Measurements from ENCODE around the gene CAMK1D.

- TF ChIP-seq NFE2L1 (CRISPR knock-in tag; IDR thresholded peaks at IDR 0.05) (no peak), IRF1 (CRISPR knock-in tag; IDR thresholded peaks at IDR 0.05) (no peak), CTCF (IDR thresholded peaks at IDR 0.05) (no peak), CREB1 (CRISPR knock-in tag; IDR thresholded peaks at IDR 0.05) (no peak), CREM (CRISPR knock-in tag; IDR thresholded peaks at IDR 0.05) (no peak), ZNF263 (CRISPR knock-in tag; IDR thresholded peaks at IDR 0.05; ENCODE audit: low read depth) (no peak), ATF1 (CRISPR knock-in tag; IDR thresholded peaks at IDR 0.05) (no peak), ZNF423 (CRISPR knock-in tag; IDR thresholded peaks at IDR 0.05) (no peak), ELF4 (CRISPR knock-in tag; IDR thresholded peaks at IDR 0.05; ENCODE audit: low read depth) (no peak), USF2 (CRISPR knock-in tag; IDR thresholded peaks at IDR 0.05) (no peak), JUN (CRISPR knock-in tag; IDR thresholded peaks at IDR 0.05) (no peak), TCF7 (CRISPR knock-in tag; IDR thresholded peaks at IDR 0.05; ENCODE audit: low read depth) (no peak), NR2C2 (CRISPR knock-in tag; IDR thresholded peaks at IDR 0.05) (no peak)
- TF ChIP-seq, protein P1, sequence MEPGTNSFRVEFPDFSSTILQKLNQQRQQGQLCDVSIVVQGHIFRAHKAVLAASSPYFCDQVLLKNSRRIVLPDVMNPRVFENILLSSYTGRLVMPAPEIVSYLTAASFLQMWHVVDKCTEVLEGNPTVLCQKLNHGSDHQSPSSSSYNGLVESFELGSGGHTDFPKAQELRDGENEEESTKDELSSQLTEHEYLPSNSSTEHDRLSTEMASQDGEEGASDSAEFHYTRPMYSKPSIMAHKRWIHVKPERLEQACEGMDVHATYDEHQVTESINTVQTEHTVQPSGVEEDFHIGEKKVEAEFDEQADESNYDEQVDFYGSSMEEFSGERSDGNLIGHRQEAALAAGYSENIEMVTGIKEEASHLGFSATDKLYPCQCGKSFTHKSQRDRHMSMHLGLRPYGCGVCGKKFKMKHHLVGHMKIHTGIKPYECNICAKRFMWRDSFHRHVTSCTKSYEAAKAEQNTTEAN (CRISPR knock-in tag; IDR thresholded peaks at IDR 0.05), result no peak
These were observed 56.3 kb downstream of the CAMK1D start for GRCh38 chr10:12405342-12406320.

Data from WTC11 (cell line).